GM08714 (cell line): ENCODE data around the gene EFTUD2.

ENCODE experiments used
- H3K4me3 ChIP-seq: fragments of 200-500 bp; sonication (Bioruptor generic); 2 replicates; pipeline ENCODE4 v1.5.1; 2014; ENCODE audit warnings: mild to moderate bottlenecking, low read length, inconsistent platforms
- ZNF274 ChIP-seq: IDR thresholded peaks from 2 replicates; pipeline ENCODE4 v1.6.1; 2012; ENCODE audit warnings: mild to moderate bottlenecking, low read depth, low read length

EFTUD2 gene

DNA sequence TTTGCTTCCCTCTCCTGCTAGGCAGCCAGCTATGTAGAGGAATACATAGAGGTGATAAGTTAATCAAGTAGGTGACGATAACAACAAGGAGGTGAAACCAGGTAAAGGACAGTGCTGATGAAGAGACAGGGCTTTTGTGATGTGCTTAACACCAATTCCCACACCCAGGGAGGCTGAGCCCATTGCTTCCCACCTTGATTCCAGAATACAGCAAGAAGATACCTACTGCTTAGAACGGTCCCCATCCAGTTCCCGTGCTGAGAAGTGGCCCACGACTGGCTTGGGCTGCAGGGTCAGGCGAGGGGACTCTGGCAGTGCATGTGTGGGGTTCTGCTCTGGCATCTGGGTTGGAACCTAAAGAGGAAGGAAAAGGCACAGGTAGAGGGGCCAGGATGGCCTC, 32.1 kb upstream of the EFTUD2 start:
- H3K4me3 ChIP-seq = no peak overlapping the region
- no peak for TF ChIP-seq ZNF274

DNA sequence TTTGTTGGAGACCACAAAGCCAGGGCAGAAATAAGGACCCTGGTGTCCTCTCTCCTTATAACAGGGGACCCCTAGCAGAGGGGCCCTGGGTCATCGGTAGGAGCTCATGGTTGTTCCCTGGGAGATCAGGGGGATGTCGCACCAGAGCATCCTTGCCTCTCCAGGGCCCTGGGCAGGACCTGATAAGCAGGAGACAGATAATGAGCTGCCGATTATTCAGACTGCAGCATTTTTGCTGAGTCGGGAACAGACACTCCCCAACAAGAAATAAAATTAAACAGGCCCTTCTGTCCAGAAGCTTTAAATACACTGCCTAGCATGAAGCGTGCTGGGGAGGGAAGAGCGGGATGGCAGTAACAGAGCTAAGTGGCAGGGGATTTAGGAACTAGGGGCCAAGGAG, 31.4 kb upstream of the EFTUD2 start:
- H3K4me3 ChIP-seq = no peak overlapping the region
- TF ChIP-seq ZNF274 = no peak

DNA sequence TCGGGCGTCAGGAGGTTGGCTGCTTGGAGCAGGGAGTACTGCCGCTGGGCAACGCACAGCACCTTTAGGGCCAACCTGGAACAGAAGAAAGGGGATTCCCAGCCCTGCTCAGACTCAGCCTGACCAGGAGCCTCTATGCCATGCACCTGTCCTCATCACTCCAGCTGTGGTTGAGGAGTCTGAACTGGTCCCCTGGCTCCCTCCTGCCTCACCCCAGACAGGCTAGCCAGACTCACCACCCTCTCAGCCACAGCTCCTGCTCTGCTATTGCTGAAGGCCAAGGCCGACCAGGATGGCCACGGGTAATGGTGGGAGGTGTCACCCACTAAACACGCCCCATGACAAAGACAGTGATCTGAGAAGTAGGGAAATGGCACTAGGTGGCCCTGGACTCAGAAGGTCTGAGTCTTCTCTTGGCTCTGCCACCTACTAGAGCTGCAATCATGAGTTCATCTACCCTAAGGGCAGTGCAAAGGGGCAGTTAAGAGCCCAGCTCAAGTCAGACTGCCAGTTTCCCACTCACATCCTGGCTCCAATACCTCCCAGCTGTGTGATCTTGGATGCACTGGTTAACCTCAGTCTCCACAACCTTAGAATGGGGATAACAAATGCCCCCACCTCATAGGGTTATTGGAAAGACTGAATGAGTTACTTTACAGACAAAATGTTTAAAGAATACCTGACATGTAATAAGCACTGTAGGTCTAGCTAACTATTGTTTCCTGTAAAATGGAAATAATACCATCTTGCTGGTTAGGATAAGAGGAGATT, 29.9 kb upstream of the EFTUD2 start:
- no peak overlapping the region for H3K4me3 ChIP-seq
- TF ChIP-seq ZNF274 = no peak

DNA sequence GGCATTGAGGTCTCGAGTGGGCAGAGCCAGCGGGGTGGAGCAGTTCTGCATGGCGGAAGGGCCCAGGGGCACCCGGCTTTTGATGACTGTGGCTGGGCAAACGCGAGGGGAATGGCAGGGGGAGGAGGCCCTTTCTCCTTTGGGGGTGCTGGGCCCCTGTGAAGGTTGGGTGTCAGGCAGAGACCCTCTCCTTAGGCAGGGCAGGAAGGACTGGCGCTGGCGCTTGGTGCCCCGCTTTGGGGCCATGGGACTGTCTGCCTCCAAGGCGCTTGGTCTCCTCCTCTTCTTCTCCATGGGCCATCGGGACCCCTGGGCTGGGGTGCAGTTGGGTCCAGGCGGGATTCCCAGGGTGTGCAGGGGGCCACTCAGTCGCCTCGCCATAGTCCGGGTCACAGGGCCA, 28.9 kb upstream of the EFTUD2 start:
- no peak overlapping the region for H3K4me3 ChIP-seq
- TF ChIP-seq ZNF274 = no peak

DNA sequence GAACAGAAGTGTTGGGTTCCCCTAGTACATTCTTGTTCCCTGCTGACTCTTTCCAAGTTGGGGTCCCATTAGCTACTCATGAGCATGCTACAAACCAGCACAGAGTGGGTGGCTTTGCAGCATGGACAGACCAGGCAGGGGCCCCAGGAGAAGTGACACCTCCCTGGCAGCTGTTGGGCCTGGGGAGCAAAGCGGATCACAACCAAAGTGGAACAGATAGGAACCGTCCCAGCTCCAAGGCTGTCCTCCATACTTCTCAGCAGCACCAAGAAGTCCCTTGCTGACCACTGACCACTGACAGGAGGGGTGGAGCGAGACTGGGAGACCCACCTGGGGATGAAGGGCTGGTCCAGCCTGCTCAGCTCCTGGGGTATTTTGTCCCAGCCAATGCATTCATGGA, 28.5 kb upstream of the EFTUD2 start:
- no peak for TF ChIP-seq ZNF274

DNA sequence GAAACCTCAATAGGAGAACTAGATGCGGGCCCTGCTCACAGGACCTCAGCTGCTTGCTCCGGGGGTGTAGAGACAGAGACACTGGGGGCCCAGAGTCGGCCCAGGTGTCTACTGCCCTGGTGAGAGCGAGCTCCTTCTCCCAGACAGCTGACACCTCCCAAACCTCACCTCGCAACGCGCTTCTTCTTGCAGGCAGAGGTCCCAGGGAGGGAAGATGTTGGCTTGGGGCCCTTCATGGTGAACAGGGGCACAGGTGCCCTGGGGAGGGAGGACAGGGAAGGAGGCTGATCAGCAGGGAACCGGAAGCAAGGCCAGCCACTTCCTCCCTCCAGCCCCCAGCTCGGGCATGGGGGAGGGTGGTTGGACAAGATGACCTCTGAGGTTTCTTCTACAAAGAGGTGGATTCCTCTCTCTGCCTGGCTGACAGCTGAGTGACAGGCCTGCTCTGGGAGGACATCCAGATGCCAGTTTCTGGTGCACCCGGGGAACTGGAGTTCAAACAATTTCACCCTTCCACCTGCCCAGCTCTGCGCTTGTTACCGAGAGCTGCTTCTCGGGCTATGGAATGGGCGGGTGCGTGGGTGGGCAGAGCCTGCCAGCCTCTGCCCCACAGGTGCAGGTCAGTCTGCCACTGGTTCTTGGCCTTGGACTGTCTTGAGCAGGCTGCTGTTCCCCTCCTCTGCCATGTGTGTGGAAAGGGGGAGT, 27.7 kb upstream of the EFTUD2 start:
- TF ChIP-seq ZNF274 = no peak
- no peak overlapping the region for H3K4me3 ChIP-seq

More for the DNA sequence above, 28.5 kb upstream of the EFTUD2 start:
- H3K4me3 ChIP-seq = no peak overlapping the region

DNA sequence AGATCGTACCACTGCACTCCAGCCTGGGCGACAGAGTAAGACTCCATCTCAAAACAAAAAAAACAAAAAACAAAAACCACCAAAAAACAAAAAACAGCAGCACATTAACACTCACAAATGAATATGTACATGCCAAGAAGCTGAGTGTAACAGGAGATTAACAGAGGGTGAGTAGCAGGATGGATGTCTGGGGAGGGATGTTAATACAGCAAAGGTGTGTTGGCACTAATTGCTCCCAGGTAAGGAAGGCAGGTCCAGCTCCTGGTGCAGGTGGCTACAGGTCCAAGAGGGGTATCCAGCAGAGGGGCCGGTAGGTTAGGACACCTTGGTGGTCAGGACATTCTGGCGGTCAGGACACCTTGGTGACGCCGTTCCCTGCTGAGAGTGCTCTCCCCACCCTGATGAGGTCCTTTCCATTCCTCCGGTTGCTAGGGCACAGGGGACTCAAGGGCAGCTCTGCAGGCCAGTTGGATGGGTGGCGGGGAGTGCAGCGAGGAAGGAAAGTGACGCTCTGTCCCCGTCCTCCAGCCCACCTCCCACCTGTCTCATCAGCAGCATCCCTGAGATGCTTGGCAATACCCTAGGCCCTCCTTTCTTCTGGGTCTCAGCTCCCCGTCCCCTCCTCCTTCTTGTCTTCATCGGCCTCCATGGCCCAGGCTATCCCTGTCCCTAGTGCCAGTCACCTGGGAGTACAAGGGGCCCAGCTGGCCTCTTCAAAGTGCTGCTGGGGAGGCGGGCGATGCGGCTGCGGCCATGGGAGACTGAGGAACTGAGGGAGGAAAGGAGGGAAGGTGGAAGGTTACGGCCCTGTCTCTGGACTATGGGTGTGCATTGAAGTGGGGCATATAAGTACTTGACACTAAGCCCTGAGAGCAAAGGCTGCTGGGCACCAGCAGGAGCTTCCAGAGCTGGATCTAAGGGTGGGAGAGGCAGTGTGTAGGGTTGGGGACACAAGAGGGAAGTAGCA, 26.8 kb upstream of the EFTUD2 start:
- no peak for TF ChIP-seq ZNF274
- H3K4me3 ChIP-seq = no peak overlapping the region

DNA sequence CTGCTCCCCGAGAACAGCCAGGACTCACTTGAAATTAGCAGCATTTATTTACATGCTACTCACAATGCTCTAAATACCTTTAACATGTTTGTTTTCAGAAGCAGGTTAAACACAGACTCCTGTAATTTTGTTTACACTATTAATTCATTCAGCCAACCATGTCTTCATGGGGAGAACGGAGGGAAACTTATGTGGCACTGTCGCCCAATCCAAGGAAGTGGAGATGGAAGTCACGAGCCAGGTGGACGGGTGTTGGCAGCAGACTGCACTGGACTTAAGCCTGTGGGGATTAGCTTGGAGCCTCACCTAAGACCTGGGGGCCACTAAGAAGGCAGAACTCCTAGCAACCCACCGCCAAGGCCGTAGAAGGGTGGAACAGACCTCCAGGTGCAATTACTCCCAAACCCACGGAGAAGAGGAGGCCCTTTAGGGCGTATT, 24.9 kb upstream of the EFTUD2 start:
- TF ChIP-seq ZNF274 = no peak
- H3K4me3 ChIP-seq = no peak overlapping the region

DNA sequence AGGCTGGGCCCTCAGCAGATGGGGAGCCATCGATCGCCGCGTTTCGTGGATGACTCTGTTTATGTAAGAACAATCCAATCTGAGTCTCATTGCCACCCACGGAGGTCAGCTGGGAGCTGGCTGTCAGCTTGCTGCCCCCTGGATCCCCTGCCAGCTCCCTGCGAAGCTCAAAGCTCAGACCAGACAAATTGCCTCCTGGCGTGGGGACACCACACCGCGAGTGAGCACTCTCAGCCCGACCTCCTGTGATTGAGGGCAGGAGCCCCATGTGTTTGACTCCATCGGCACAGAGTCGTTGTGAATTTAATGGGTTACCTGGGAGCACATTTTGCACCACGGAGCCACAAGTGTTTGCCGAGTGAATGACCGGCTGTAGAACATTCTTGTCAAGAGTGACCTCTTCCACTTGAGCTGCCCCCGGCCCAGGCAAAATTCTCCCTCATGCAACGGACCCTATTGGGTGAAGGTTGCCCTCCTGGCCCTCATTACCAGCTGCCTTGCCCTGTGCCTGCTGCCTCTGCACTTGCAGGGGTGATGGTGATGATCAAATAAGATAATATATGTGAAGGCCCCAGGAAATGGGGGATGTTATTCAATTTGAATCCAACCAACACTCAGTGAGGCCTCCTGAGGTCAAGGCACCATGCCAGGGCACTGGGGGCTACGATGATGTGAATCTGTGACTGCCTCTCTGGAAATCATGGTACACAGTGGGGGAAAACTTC, 23.7 kb upstream of the EFTUD2 start:
- H3K4me3 ChIP-seq = no peak overlapping the region
- no peak for TF ChIP-seq ZNF274

DNA sequence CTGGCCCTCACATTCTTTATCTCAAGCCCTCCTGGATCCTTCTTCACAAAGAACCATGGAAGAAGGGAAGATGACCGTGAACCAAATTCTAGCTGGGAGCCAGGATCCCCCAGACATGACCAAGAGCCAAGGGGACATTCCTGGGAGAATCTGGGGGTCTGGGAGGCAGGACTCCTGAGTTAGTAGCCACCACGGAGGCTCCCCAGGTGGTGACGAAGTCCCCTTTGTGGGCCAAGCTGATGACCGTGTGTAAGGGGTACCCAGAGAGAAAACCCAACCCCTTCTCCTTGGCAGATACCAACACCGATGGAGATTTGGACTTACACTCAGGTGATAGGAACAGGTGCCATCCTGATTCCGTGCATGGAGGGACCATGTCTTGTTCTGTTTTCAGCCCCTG, 22.9 kb upstream of the EFTUD2 start:
- no peak overlapping the region for H3K4me3 ChIP-seq
- TF ChIP-seq ZNF274 = no peak

DNA sequence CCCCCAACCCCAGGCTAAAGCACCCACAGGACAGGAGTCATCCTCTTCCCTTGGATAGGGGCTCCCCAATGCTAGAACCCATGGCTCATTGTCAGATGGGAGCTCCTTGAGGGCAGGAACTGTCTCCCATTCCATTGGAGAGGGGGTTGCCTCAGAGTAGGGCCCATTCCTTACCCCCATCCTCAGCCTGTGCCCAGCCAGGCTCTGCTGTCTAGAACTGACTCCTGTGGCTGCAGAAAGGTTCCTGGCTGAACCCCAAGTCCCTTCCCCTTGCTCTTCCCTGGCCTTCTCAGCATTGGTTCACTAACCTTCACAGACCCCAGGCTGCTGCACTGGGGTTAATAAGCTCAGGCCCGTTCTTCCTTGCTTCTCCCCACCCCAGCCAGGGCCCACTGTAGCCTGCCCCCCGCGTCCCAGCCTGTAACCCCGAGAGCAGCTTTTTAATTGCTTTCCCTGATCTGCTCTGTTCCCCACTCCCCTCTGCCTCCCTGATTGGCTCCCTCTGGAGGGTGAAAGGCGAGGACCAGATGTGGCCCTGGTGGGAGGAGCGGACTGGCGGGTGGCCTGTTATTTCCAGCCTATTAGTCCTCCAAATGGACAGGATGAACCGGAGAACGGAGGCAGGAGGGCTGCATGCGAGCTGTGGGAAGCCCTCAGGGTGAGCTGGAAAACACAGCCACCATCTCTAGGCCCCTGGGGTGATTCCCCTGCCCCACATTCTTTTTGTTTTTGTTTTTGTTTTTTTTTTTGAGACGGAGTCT, 22.1 kb upstream of the EFTUD2 start:
- no peak for TF ChIP-seq ZNF274
- H3K4me3 ChIP-seq = no peak overlapping the region

DNA sequence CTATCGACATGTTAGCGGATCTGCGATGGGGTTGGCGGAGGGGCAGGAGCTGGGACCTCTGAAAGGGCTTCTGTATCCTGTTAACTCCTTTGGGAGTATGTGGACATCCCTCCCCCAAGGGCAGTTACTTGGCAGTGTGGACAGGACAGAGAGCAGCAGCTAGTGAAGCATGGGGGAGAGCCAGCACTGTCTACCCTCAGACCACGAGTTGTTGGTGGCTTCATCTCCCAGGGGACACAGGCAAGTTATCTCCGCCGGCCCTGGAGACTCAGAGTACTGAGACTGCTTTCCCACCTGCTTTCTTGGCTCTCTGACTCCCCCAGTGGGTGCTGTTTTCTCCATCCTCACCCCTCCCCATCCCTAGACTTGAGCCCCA, 21.3 kb upstream of the EFTUD2 start:
- H3K4me3 ChIP-seq = no peak overlapping the region
- no peak for TF ChIP-seq ZNF274

DNA sequence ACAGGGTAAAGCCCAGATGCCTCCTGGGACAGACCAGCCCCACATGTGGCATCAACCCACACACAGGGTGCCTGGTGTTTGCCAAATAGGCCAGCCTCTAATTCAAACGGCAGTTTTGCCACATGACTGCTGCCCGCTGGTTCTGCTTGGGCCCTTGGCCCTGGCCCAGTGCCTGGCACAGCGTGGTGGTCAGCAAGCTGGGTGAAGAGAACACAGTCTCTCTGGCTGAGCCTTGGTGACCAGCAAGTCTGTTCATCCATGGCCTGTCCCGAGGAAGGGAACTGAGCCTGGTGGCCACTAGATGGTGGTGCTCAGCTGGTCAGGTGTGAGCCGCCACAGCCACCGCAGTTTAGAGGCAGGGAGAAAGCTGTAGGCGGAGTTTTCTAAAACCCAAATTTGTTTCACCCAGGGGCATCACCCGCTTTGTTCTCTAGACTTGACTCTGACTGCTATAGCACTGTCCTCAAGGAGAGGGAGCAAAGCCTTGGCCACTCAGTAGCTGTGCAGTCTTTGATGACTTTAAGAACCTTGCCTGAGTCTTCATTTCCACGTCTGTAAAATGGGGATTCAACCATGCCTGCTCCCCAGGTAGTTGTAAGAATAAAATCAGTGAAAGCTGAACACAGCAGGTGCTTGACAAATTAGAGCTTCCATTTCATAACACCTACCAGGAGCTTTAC, 20.8 kb upstream of the EFTUD2 start:
- no peak overlapping the region for H3K4me3 ChIP-seq
- TF ChIP-seq ZNF274 = no peak

DNA sequence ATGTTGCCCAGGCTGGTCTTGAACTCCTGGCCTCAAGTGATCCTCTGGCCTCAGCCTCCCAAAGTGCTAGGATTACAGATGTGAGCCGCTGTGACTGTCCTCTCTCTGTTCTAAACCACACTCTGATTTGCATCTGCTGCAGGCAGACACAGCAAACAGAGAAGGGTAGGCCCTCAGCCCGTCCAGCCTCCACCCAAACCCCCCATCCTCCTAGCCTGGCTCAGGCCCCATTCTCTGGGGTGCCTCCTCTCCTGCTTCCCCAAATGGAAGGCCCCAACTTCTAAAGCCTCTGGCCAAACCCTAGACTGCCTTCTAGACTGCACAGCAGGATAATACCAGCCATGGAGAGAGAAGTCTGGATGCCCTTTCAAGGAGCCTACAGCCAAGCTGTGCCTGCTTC, 20.2 kb upstream of the EFTUD2 start:
- no peak for TF ChIP-seq ZNF274
- no peak overlapping the region for H3K4me3 ChIP-seq
